Mammary epithelial cell (primary cell): Measurements from ENCODE around the gene HIVEP2.

Experiments
- CTCF ChIP-seq, 2 donors: IDR thresholded peaks in 1 of 2; conservative IDR thresholded peaks in 1 of 2; 2 replicates each; pipeline ENCODE4 v1.5.1; 2011 to 2012; ENCODE audit warnings: inconsistent platforms in 2 of 2, low read length in 2 of 2, mild to moderate bottlenecking in 2 of 2, control low read depth in 1 of 2, low read depth in 1 of 2; ENCODE audit not compliant: insufficient read depth in 1 of 2; ENCODE audit errors: extremely low read depth in 1 of 2
- EZH2 ChIP-seq: IDR thresholded peaks from 2 replicates; pipeline ENCODE4 v1.6.1; 2012; ENCODE audit warnings: low read length, inconsistent platforms, borderline replicate concordance

DNA sequence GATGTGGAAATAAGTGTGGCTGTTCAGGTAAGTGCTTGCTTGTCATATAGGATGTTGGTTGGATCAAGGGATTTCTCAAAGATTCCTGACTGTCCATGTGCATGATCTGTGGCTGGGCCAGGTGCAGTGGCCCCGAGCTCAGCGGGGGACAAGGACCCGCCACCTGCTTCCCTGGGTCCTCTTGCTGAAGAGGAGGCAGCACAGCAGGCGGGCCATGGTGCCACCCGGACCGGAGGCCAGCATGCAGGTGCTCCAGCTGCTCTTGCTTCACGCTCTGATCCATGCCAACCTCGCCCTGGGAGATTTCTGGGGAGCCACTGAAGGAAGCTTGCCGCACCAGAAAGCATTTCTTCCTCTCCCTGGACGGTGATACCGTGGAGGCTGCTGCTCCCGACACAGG lies 173.8 kb downstream of the HIVEP2 start:
- TF ChIP-seq CTCF (conservative IDR thresholded peaks at IDR 0.05 in 1 of 2, IDR thresholded peaks at IDR 0.05 in 1 of 2; ENCODE audit: extremely low read depth in 1 of 2, insufficient read depth in 1 of 2, low read depth in 1 of 2, low read length in 2 of 2) (no peak), EZH2 (no peak)
